NCI-H2227 (cell line): ENCODE data around the gene TGFB1.
"Not testable (repeated sequence)": the region's sequence is repeated elsewhere in the genome, so short reads cannot be mapped to it uniquely, and the experiment has no call there.

Experiments used
- DNase-seq: peaks from one replicate; lab custom pipeline; 2025; ENCODE audit not compliant: unreplicated experiment; lab: John Stamatoyannopoulos, UW

The TGFB1 gene

GRCh38 chr19:41371119-41371518, 17.4 kb upstream of the TGFB1 start:
- DNase-seq: not testable (repeated sequence)

GRCh38 chr19:41369769-41370168, 16.0 kb upstream of the TGFB1 start:
- no peak for DNase-seq

GRCh38 chr19:41367848-41368301, 14.2 kb upstream of the TGFB1 start:
- no peak for DNase-seq

- peak; percentile 36 for DNase-seq
These were observed 12.4 kb upstream of the TGFB1 start for GRCh38 chr19:41366089-41366488.

- DNase-seq: peak; percentile 53
These were observed 11.0 kb upstream of the TGFB1 start for GRCh38 chr19:41364524-41365391.

- DNase-seq: peak; percentile 100
These were observed 10.2 kb upstream of the TGFB1 start, which contains the start of gene B9D2 for GRCh38 chr19:41363753-41364523. Gene B9D2, minus strand, starts transcription at chr19:41364149. Its CDS starts 630 bp downstream, at chr19:41363519.

- no peak for DNase-seq
These were observed 9.6 kb upstream of the TGFB1 start for GRCh38 chr19:41363371-41363752.

GRCh38 chr19:41362143-41362847, 8.6 kb upstream of the TGFB1 start:
- no peak for DNase-seq

- DNase-seq: no peak
These were observed 6.0 kb upstream of the TGFB1 start for GRCh38 chr19:41359741-41360140.

- no peak for DNase-seq
These were observed 4.0 kb upstream of the TGFB1 start for GRCh38 chr19:41357746-41358145.

GRCh38 chr19:41356984-41357739, 3.4 kb upstream of the TGFB1 start:
- DNase-seq: no peak

- DNase-seq: no peak
These were observed 2.1 kb upstream of the TGFB1 start for GRCh38 chr19:41355802-41356201.

- no peak for DNase-seq
These were observed 1.3 kb upstream of the TGFB1 start for GRCh38 chr19:41355035-41355434.

GRCh38 chr19:41354343-41354953, 726 bp upstream of the TGFB1 start:
- no peak for DNase-seq

GRCh38 chr19:41352609-41353465, 885 bp downstream of the TGFB1 start:
- peak; percentile 72 for DNase-seq

- DNase-seq: no peak
These were observed 1.5 kb downstream of the TGFB1 start for GRCh38 chr19:41352279-41352608.

- DNase-seq: peak; percentile 71
These were observed 2.1 kb downstream of the TGFB1 start for GRCh38 chr19:41351339-41352245.

GRCh38 chr19:41350735-41351338, 2.9 kb downstream of the TGFB1 start:
- no peak for DNase-seq
